NCI-H2107 treated with DMSO at 0.1 percent for 48 hours (cell line): Measurements from ENCODE around the gene MICAL3.
"Not testable (repeated sequence)": the region's sequence is repeated elsewhere in the genome, so short reads cannot be mapped to it uniquely, and the experiment has no call there.

Experiments
- DNase-seq: peaks from one replicate; lab custom pipeline; 2025; ENCODE audit not compliant: unreplicated experiment; lab: John Stamatoyannopoulos, UW

MICAL3 gene

GRCh38 chr22:18001040-18001893, 23.1 kb downstream of the MICAL3 start:
- peak; percentile 67 for DNase-seq

GRCh38 chr22:18000441-18001039, 23.8 kb downstream of the MICAL3 start:
- DNase-seq = no peak

- DNase-seq = no peak
Observed at GRCh38 chr22:17999851-18000250, 24.5 kb downstream of the MICAL3 start.

- no peak for DNase-seq
Observed at GRCh38 chr22:17998913-17999312, 25.4 kb downstream of the MICAL3 start.

GRCh38 chr22:17997456-17997855, 26.9 kb downstream of the MICAL3 start:
- DNase-seq = no peak

- DNase-seq = not testable (repeated sequence)
Observed at GRCh38 chr22:17995256-17995655, 29.1 kb downstream of the MICAL3 start.

- DNase-seq = no peak
Observed at GRCh38 chr22:17994424-17995108, 29.8 kb downstream of the MICAL3 start.

GRCh38 chr22:17992976-17993375, 31.4 kb downstream of the MICAL3 start:
- DNase-seq = not testable (repeated sequence)

- DNase-seq = not testable (repeated sequence)
Observed at GRCh38 chr22:17991992-17992391, 32.4 kb downstream of the MICAL3 start.

- no peak for DNase-seq
Observed at GRCh38 chr22:17990942-17991341, 33.4 kb downstream of the MICAL3 start.

GRCh38 chr22:17990147-17990546, 34.2 kb downstream of the MICAL3 start:
- DNase-seq = no peak

- DNase-seq = no peak
Observed at GRCh38 chr22:17988800-17989513, 35.4 kb downstream of the MICAL3 start.

- DNase-seq = peak; percentile 8
Observed at GRCh38 chr22:17985606-17986005, 38.8 kb downstream of the MICAL3 start.

- not testable (repeated sequence) for DNase-seq
Observed at GRCh38 chr22:17985071-17985470, 39.3 kb downstream of the MICAL3 start.

GRCh38 chr22:17984114-17984513, 40.2 kb downstream of the MICAL3 start:
- DNase-seq = no peak

- DNase-seq = no peak
Observed at GRCh38 chr22:17982572-17983141, 41.7 kb downstream of the MICAL3 start.

- no peak for DNase-seq
Observed at GRCh38 chr22:17981497-17981896, 42.9 kb downstream of the MICAL3 start.

GRCh38 chr22:17980638-17981051, 43.7 kb downstream of the MICAL3 start:
- DNase-seq = no peak

GRCh38 chr22:17980015-17980590, 44.3 kb downstream of the MICAL3 start:
- DNase-seq = peak; percentile 11

- DNase-seq = no peak
Observed at GRCh38 chr22:17978027-17978426, 46.3 kb downstream of the MICAL3 start.
